Transverse colon (tissue), 4 donors: Measurements from ENCODE around the gene NBAS.
"Not testable (repeated sequence)": the region's sequence is repeated elsewhere in the genome, so short reads cannot be mapped to it uniquely, and the experiment has no call there.

Experiments
- CTCF ChIP-seq, 5 experiments: fragments of 200-600 bp in 3 of 5; fragments of 450-650 bp in 2 of 5; sonication (generic) in 3 of 5; IDR thresholded peaks; 1 replicate in 2 of 5; 2 replicates in 3 of 5; pipeline ENCODE4 v1.5.1; 2016 to 2017; ENCODE audit warnings: antibody characterized with exemption in 5 of 5, inconsistent platforms in 3 of 5, mild to moderate bottlenecking in 2 of 5, moderate library complexity in 1 of 5
- EP300 ChIP-seq: sonication (generic); formaldehyde crosslinking; IDR thresholded peaks from one replicate; pipeline ENCODE4 v1.6.1; 2017; ENCODE audit warnings: antibody characterized with exemption, low read depth
- POLR2A ChIP-seq: fragments of 450-650 bp; IDR thresholded peaks from one replicate; pipeline ENCODE4 v1.6.1; 2016; ENCODE audit warnings: antibody characterized with exemption, mild to moderate bottlenecking, moderate library complexity
- POLR2AphosphoS5 ChIP-seq, 3 donors: sonication (generic); formaldehyde crosslinking; IDR thresholded peaks; one replicate each; pipeline ENCODE4 v1.6.1; 2016; ENCODE audit warnings: antibody characterized with exemption in 3 of 3

DNA sequence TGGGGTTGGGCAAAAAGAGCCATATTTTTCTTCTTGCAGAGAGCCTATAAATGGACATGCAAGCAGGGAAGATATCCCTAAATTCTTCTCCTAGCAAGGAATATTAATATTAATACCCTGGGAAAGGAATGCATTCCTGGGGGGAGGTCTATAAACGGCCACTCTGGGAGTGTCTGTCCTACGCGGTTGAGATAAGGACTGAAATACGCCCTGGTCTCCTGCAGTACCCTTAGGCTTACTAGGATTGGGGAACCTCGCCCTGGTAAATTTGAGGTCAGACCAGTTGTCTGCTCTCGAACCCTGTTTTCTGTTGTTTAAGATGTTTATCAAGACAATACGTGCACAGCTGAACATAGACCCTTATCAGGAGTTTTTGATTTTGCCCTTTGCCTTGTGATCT, 302.7 kb downstream of the NBAS start:
- not testable (repeated sequence) for TF ChIP-seq CTCF (IDR thresholded peaks at IDR 0.05); POLR2A; POLR2AphosphoS5 (IDR thresholded peaks at IDR 0.05); EP300
